Glutamatergic neuron (in vitro differentiated cells): ENCODE data around the gene SPON2. TPM values are rescaled to one million over a fixed set of nuclear protein-coding genes. Genes with fewer than 3 reads are reported as not detected.

Experiments
- DNase-seq: peaks from one replicate; pipeline ENCODE4 v3.0.0; 2022
- H3K27ac Mint-ChIP-seq: one replicate; pipeline ENCODE4 v1.8.0; 2020; ENCODE audit warnings: mild to moderate bottlenecking, mixed read lengths, inconsistent platforms; ENCODE audit not compliant: unreplicated experiment
- H3K27me3 Mint-ChIP-seq: one replicate; pipeline ENCODE4 v1.8.0; 2020; ENCODE audit warnings: mild to moderate bottlenecking, moderate library complexity, mixed read lengths, inconsistent platforms; ENCODE audit not compliant: unreplicated experiment
- H3K36me3 Mint-ChIP-seq: one replicate; pipeline ENCODE4 v1.8.0; 2020; ENCODE audit warnings: mild to moderate bottlenecking, mixed read lengths, inconsistent platforms; ENCODE audit not compliant: unreplicated experiment
- H3K4me1 Mint-ChIP-seq: one replicate; pipeline ENCODE4 v1.8.0; 2020; ENCODE audit warnings: mild to moderate bottlenecking, low read depth, mixed read lengths, inconsistent platforms; ENCODE audit not compliant: unreplicated experiment
- H3K4me3 Mint-ChIP-seq: one replicate; pipeline ENCODE4 v1.8.0; 2020; ENCODE audit warnings: mild to moderate bottlenecking, mixed read lengths, inconsistent platforms; ENCODE audit not compliant: unreplicated experiment
- H3K9me3 Mint-ChIP-seq: one replicate; pipeline ENCODE4 v1.8.0; 2020; ENCODE audit warnings: mild to moderate bottlenecking, moderate library complexity, mixed read lengths, inconsistent platforms; ENCODE audit not compliant: unreplicated experiment
- long read RNA-seq: library from polyadenylated mRNA; unstranded; transcript quantifications from one replicate; pipeline ENCODE4 v2.0.0, GENCODE V29; 2020; ENCODE audit not compliant: unreplicated experiment
- total RNA-seq: library from RNA; stranded (reverse); fragmentation: NEBNext Ultra II Directional; extraction: Animal tissue kit (Norgen Biotek cat#: 25700); gene quantifications from one replicate; pipeline ENCODE4 v1.2.1, GENCODE V29; 2021; ENCODE audit not compliant: unreplicated experiment
- TF ChIP-seq, protein P1 (sequence below): fragments of 200-600 bp; sonication (generic); IDR thresholded peaks from one replicate; pipeline ENCODE4 v1.5.0; 2021; ENCODE audit not compliant: partially characterized antibody, unreplicated experiment

The SPON2 gene
- 769 TPM for total RNA-seq
- long read RNA-seq, transcript SPON2-201 (6 exons, 1,869 nt), result major isoform, 603 of 662 reads
- long read RNA-seq, partial matches to known transcripts, result 44 of 662 reads
- long read RNA-seq, other reads (novel, unspliced or antisense), result 13 of 662 reads

DNA sequence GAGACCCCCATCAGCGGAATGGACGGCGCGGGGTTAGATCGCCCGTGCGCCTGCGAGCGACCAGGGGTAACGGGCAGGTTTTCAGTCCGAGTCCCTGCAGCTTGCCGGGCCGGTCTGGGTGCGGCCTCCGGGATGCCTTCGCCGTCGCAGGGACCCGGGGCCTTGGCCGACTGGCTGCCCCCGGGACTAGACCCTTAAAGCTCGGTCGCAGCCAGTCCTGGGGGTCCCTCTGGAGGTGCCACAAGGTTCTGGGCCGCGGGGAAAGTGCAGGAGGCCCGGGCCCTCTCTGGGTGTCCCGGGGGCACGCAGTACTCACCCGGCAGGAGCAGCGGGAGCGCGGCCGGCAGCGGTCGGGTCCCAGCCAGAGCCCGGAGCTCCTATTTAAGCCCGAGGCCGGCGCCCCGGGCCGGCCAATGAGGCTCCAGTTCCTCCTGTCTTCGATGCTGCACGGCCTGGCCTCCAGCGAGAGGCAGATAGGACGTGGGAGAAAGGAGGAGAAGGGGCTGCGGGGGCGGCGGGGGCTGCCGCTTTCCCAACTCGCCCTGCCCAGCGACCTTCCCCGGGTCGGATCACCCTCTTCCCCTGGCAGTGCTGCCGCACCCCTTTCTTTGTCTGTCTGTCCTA lies at the start of gene SPON2:
TSS of gene SPON2 (minus strand) at position 356 of the 624 bp plus-strand sequence.
- TF ChIP-seq, protein P1, sequence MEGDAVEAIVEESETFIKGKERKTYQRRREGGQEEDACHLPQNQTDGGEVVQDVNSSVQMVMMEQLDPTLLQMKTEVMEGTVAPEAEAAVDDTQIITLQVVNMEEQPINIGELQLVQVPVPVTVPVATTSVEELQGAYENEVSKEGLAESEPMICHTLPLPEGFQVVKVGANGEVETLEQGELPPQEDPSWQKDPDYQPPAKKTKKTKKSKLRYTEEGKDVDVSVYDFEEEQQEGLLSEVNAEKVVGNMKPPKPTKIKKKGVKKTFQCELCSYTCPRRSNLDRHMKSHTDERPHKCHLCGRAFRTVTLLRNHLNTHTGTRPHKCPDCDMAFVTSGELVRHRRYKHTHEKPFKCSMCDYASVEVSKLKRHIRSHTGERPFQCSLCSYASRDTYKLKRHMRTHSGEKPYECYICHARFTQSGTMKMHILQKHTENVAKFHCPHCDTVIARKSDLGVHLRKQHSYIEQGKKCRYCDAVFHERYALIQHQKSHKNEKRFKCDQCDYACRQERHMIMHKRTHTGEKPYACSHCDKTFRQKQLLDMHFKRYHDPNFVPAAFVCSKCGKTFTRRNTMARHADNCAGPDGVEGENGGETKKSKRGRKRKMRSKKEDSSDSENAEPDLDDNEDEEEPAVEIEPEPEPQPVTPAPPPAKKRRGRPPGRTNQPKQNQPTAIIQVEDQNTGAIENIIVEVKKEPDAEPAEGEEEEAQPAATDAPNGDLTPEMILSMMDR, result no peak
- H3K27ac Mint-ChIP-seq, result peak within 1 kb of the TSS; percentile 91
- peaks cover 13% of the 10 kb centered on the region for H3K27me3 Mint-ChIP-seq
- H3K4me1 Mint-ChIP-seq, result peaks cover 22% of the 10 kb centered on the region
- peaks cover 4% of the 10 kb centered on the region for H3K36me3 Mint-ChIP-seq
- peak within 1 kb of the TSS; percentile 92 for H3K4me3 Mint-ChIP-seq
- H3K9me3 Mint-ChIP-seq, result peaks cover 14% of the 10 kb centered on the region
- DNase-seq, result peak; percentile 65

DNA sequence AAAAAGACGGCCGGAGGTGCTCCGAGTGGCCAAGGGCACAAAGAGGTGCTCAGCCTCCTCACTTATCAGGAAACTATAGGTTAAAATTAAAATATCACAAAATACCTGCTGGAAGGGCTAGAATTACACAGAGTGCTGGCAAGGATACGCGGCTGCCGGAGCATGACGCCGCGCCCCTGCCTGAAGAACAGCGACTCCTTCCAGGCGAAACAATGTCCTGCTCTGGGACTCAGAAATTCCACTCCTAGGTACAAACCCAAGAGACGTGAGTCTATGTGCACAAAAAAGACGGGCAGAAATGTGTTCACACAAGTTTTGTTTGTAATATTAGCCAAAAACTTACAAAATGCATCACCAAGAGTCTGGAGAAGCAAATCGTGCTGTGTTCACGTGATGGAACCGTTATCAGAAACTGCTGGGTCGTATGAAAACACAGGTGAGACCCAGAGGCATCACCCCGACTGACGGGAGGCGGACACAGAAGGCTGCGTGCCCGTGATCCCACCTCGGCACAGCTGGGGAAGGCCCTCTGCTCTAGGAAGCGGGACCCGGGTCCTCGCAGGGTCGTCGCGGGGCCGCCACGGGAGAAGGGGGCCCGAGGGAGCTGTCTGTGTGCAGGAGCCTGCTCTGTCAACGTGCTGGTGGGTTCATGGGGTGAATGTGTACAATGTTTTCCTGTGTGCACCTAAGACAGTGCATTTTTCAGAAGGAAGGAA lies 48.9 kb upstream of the SPON2 start:
- Mint-ChIP-seq H3K4me1 (peaks cover 7% of the 10 kb centered on the region), H3K27ac (peak overlapping the region; percentile 68), H3K4me3 (no peak overlapping the region), H3K27me3 (peaks cover 17% of the 10 kb centered on the region), H3K9me3 (peaks cover 15% of the 10 kb centered on the region), H3K36me3 (peaks cover 28% of the 10 kb centered on the region)
- TF ChIP-seq, protein P1, result no peak
- no peak for DNase-seq

DNA sequence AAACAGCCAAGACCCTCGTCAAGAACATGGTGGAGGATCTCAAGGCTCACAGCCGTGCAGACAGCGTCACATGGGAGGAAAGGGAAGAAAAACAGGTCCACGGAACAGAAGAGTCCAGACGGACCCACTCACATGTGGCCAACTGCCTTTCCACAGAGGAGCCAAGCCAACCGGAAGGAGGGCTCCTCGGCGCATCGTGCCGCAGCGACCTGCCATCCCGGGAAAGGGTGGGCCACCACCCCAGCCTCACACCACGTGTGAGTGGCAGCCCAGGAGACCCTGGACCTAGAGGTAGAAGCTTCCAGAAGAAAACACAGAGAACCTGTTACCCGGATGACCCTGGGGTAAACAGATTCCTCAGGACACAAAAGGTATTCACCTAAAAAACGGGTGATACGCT lies 48.2 kb upstream of the SPON2 start:
- peaks cover 15% of the 10 kb centered on the region for H3K9me3 Mint-ChIP-seq
- DNase-seq, result no peak
- no peak overlapping the region for H3K27ac Mint-ChIP-seq
- H3K4me3 Mint-ChIP-seq, result peak overlapping the region; percentile 54
- H3K27me3 Mint-ChIP-seq, result peaks cover 13% of the 10 kb centered on the region
- peaks cover 28% of the 10 kb centered on the region for H3K36me3 Mint-ChIP-seq
- peaks cover 10% of the 10 kb centered on the region for H3K4me1 Mint-ChIP-seq
- TF ChIP-seq, protein P1, result no peak

DNA sequence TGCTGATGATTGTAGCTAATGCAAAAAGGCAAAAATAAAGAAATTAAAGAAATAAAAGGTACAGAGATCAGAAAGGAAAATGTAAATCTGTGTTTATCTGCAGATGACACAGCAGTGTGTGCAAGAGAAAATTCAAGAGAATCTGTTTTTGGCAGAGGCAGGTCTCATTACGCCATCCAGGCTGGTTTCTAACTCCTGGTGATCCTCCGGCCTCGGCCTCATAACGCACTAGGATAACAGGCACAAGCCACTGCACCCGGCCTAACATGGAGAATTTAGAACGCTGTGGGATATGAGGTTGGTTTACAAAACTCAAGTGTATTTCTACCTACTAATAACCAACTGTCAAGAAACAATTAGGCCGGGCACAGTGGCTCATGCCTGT lies 47.2 kb upstream of the SPON2 start:
- Mint-ChIP-seq H3K27ac (peak overlapping the region; percentile 43), H3K27me3 (peaks cover 11% of the 10 kb centered on the region), H3K4me3 (no peak overlapping the region), H3K4me1 (peaks cover 13% of the 10 kb centered on the region), H3K36me3 (peaks cover 25% of the 10 kb centered on the region), H3K9me3 (peaks cover 12% of the 10 kb centered on the region)
- TF ChIP-seq, protein P1, result no peak
- no peak for DNase-seq
